SU-DHL-6 (cell line): ENCODE data around the gene ITPR3.
A peak's percentile ranks its signal among the peaks of the same experiment; 100 is the strongest.

ENCODE experiments used
- H2AFZ ChIP-seq: fragments of 200-600 bp; sonication (generic); 2 replicates; pipeline ENCODE4 v1.6.1; 2014; ENCODE audit warnings: low read depth, mild to moderate bottlenecking, moderate library complexity, mixed read lengths, antibody characterized with exemption, low read length; ENCODE audit not compliant: severe bottlenecking
- H3F3A ChIP-seq: fragments of 200-600 bp; shearing (Covaris generic); 2 replicates; pipeline ENCODE4 v1.6.0; 2016; ENCODE audit warnings: antibody characterized with exemption, mild to moderate bottlenecking; ENCODE audit not compliant: insufficient read depth
- H3K27ac ChIP-seq: fragments of 200-600 bp; sonication (generic); 2 replicates; pipeline ENCODE4 v1.5.1; 2016; ENCODE audit warnings: low read depth, mild to moderate bottlenecking, low read length, moderate library complexity, mixed read lengths
- H3K27me3 ChIP-seq: fragments of 200-600 bp; sonication (generic), shearing (Covaris generic); 2 replicates; pipeline ENCODE4 v1.6.0; 2014; ENCODE audit warnings: mild to moderate bottlenecking, low read length
- H3K36me3 ChIP-seq: fragments of 200-600 bp; sonication (generic); 2 replicates; pipeline ENCODE4 v1.6.1; 2014; ENCODE audit warnings: mild to moderate bottlenecking, low read length, mixed read lengths
- H3K4me2 ChIP-seq: fragments of 300-600, 200-600 bp; shearing (Covaris generic), sonication (generic); 2 replicates; pipeline ENCODE4 v1.6.0; 2014; ENCODE audit warnings: low read length, low read depth, mild to moderate bottlenecking; ENCODE audit not compliant: poor library complexity, severe bottlenecking
- H3K4me3 ChIP-seq: fragments of 200-600 bp; sonication (generic); 2 replicates; pipeline ENCODE4 v1.5.1; 2014; ENCODE audit warnings: antibody characterized with exemption, low read length, mild to moderate bottlenecking, mixed read lengths; ENCODE audit not compliant: insufficient read depth, poor library complexity, severe bottlenecking
- H3K79me2 ChIP-seq: fragments of 200-600 bp; sonication (generic); 2 replicates; pipeline ENCODE4 v1.6.1; 2014; ENCODE audit warnings: mild to moderate bottlenecking, low read length, moderate library complexity; ENCODE audit not compliant: insufficient read depth
- H3K9ac ChIP-seq: fragments of 200-600 bp; sonication (generic); 2 replicates; pipeline ENCODE4 v1.7.0; 2014; ENCODE audit warnings: mild to moderate bottlenecking, low read length
- H3K9me2 ChIP-seq: fragments of 200-600 bp; sonication (generic); replicated peaks from 2 replicates; pipeline ENCODE4 v1.6.1; 2014; ENCODE audit warnings: low read length; ENCODE audit not compliant: insufficient read depth
- H3K9me3 ChIP-seq: fragments of 200-600 bp; sonication (generic); 2 replicates; pipeline ENCODE4 v1.6.1; 2014; ENCODE audit warnings: low read length, mixed read lengths; ENCODE audit not compliant: insufficient read depth
- H4K20me1 ChIP-seq: fragments of 200-600 bp; sonication (generic); 2 replicates; pipeline ENCODE4 v1.6.1; 2014; ENCODE audit warnings: low read depth, mild to moderate bottlenecking, antibody characterized with exemption, low read length, moderate library complexity, mixed read lengths
- CTCF ChIP-seq: fragments of 200-600 bp; sonication (generic); IDR thresholded peaks from one replicate; pipeline ENCODE4 v1.5.1; 2017; ENCODE audit warnings: antibody characterized with exemption, mild to moderate bottlenecking, low read length, moderate library complexity; ENCODE audit not compliant: insufficient read depth, poor library complexity, severe bottlenecking
- EZH2phosphoT487 ChIP-seq: fragments of 200-600 bp; sonication (generic), shearing (Covaris generic); conservative IDR thresholded peaks from 2 replicates; pipeline ENCODE4 v1.6.1; 2018; ENCODE audit warnings: mild to moderate bottlenecking, antibody characterized with exemption, low read length, moderate library complexity, mixed read lengths

ITPR3 gene

GRCh38 chr6:33632558-33633039, 11.5 kb downstream of the ITPR3 start:
- no peaks in the 10 kb centered on the region for H3K36me3 ChIP-seq
- no peak overlapping the region for H3K27ac ChIP-seq
- no peak overlapping the region; the same call in 1 of the 2 replicates for H3K9ac ChIP-seq
- peaks cover 73% of the 10 kb centered on the region for H3K79me2 ChIP-seq
- peaks cover 17% of the 10 kb centered on the region for H3F3A ChIP-seq
- H2AFZ ChIP-seq: no peak overlapping the region
- H4K20me1 ChIP-seq: peaks cover 27% of the 10 kb centered on the region
- H3K9me3 ChIP-seq: no peaks in the 10 kb centered on the region
- no peak overlapping the region for H3K4me3 ChIP-seq
- H3K9me2 ChIP-seq: no peaks in the 10 kb centered on the region
- peak; percentile 97 for TF ChIP-seq CTCF
- TF ChIP-seq EZH2phosphoT487: no peak
- peak overlapping the region; percentile 59 for H3K4me2 ChIP-seq
- H3K27me3 ChIP-seq: no peaks in the 10 kb centered on the region

GRCh38 chr6:33633084-33633461, 12.0 kb downstream of the ITPR3 start:
- no peak overlapping the region for H2AFZ ChIP-seq
- H3K79me2 ChIP-seq: peaks cover 73% of the 10 kb centered on the region
- H3K27ac ChIP-seq: no peak overlapping the region
- H3K9ac ChIP-seq: peak overlapping the region; percentile 41
- TF ChIP-seq CTCF (no peak), EZH2phosphoT487 (no peak)
- H3K9me3 ChIP-seq: no peaks in the 10 kb centered on the region
- no peaks in the 10 kb centered on the region for H3K9me2 ChIP-seq
- peak overlapping the region; percentile 59 for H3K4me2 ChIP-seq
- peaks cover 22% of the 10 kb centered on the region for H4K20me1 ChIP-seq
- H3F3A ChIP-seq: peaks cover 14% of the 10 kb centered on the region
- H3K27me3 ChIP-seq: no peaks in the 10 kb centered on the region
- H3K36me3 ChIP-seq: no peaks in the 10 kb centered on the region
- peak overlapping the region; percentile 42 for H3K4me3 ChIP-seq

GRCh38 chr6:33633462-33634158, 12.5 kb downstream of the ITPR3 start:
- no peak overlapping the region for H3K27ac ChIP-seq
- no peaks in the 10 kb centered on the region for H3K36me3 ChIP-seq
- H3K9me2 ChIP-seq: no peaks in the 10 kb centered on the region
- no peak for TF ChIP-seq EZH2phosphoT487
- no peak for TF ChIP-seq CTCF
- peaks cover 10% of the 10 kb centered on the region for H3F3A ChIP-seq
- H3K9ac ChIP-seq: peak overlapping the region; percentile 41
- no peaks in the 10 kb centered on the region for H3K27me3 ChIP-seq
- no peak overlapping the region for H2AFZ ChIP-seq
- H3K9me3 ChIP-seq: no peaks in the 10 kb centered on the region
- H3K4me3 ChIP-seq: peak overlapping the region; percentile 43
- H4K20me1 ChIP-seq: peaks cover 19% of the 10 kb centered on the region
- H3K4me2 ChIP-seq: peak overlapping the region; percentile 59
- peaks cover 75% of the 10 kb centered on the region for H3K79me2 ChIP-seq
